ENCODE data around the gene CYTH2.

CYTH2 gene

GRCh38 chr19:48428670-48429069 is 40.5 kb upstream of the CYTH2 start:
- H3K4me3 ChIP-seq (ENCODE audit: low read length): no peak overlapping the region
- no peak overlapping the region for H3K27ac ChIP-seq (ENCODE audit: low read length)
- H3K9me3 ChIP-seq (ENCODE audit: insufficient read depth, low read length): no peaks in the 10 kb centered on the region
- H4K20me1 ChIP-seq (ENCODE audit: insufficient read depth, low read length): no peaks in the 10 kb centered on the region
- H3K27me3 ChIP-seq (ENCODE audit: low read depth, low read length): no peaks in the 10 kb centered on the region
- H3K9ac ChIP-seq (ENCODE audit: low read length): no peak overlapping the region
- H3K4me1 ChIP-seq (ENCODE audit: low read length): peaks cover 11% of the 10 kb centered on the region
- H3K36me3 ChIP-seq (replicated peaks; ENCODE audit: low read depth, low read length): no peaks in the 10 kb centered on the region
- H3K4me2 ChIP-seq (ENCODE audit: low read length): no peak overlapping the region
- no peak overlapping the region for H2AFZ ChIP-seq (ENCODE audit: low read depth, low read length)
- no peak for TF ChIP-seq EZH2phosphoT487 (IDR thresholded peaks at IDR 0.05; ENCODE audit: low read depth)
- TF ChIP-seq CTCF (IDR thresholded peaks at IDR 0.05; ENCODE audit: low read depth, low read length): no peak
- H3K79me2 ChIP-seq (ENCODE audit: low read length): no peaks in the 10 kb centered on the region

DNA sequence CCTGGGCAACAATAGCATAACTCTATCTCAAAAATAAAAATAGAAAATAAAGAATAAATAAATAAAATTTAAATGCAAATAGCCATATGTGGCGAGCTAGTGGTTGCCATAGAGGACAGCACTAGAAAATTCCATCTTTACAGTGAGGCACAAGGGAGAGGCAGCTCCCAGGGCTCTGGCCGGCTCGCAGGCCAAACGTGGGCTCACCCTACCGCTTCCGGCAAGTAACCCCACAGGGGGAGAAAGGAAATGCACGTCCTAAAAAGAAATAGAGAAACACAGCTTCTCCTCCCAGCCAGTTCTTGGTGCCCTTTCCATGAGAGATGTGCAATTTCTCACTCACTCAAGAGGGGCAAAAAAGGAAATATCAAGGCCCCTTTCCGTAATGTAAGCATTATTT is 35.8 kb upstream of the CYTH2 start:
- H3K9me3 ChIP-seq (ENCODE audit: insufficient read depth, low read length): no peaks in the 10 kb centered on the region
- no peaks in the 10 kb centered on the region for H3K36me3 ChIP-seq (replicated peaks; ENCODE audit: low read depth, low read length)
- no peaks in the 10 kb centered on the region for H3K79me2 ChIP-seq (ENCODE audit: low read length)
- no peak for TF ChIP-seq CTCF (IDR thresholded peaks at IDR 0.05; ENCODE audit: low read depth, low read length)
- no peak overlapping the region for H3K9ac ChIP-seq (ENCODE audit: low read length)
- no peak overlapping the region for H3K4me3 ChIP-seq (ENCODE audit: low read length)
- no peaks in the 10 kb centered on the region for H4K20me1 ChIP-seq (ENCODE audit: insufficient read depth, low read length)
- H3K4me2 ChIP-seq (ENCODE audit: low read length): no peak overlapping the region
- H3K27ac ChIP-seq (ENCODE audit: low read length): no peak overlapping the region
- no peaks in the 10 kb centered on the region for H3K27me3 ChIP-seq (ENCODE audit: low read depth, low read length)
- H3K4me1 ChIP-seq (ENCODE audit: low read length): no peaks in the 10 kb centered on the region
- no peak overlapping the region for H2AFZ ChIP-seq (ENCODE audit: low read depth, low read length)

DNA sequence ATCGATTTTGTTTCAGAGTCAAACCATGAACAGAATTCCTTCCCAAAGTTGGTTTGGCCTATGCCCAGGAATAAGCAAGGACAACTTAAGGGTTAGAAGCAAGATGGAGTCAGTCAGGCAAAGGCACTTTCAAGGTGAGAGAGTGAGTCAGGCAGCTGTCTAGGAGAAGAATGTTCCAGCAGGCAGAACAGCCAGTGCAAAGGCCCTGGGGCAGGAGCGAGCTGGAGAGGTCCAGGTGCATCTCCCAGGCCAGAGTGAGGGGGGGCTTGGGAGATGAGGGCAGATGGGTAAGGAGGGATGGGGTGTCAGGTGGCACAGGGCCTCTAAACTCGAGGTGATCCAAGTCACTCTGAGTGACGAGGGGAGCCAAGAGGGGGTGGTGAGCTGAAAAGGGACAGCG is 32.6 kb upstream of the CYTH2 start:
- H3K4me1 ChIP-seq (ENCODE audit: low read length): no peaks in the 10 kb centered on the region
- H3K36me3 ChIP-seq (replicated peaks; ENCODE audit: low read depth, low read length): no peaks in the 10 kb centered on the region
- H4K20me1 ChIP-seq (ENCODE audit: insufficient read depth, low read length): no peaks in the 10 kb centered on the region
- no peaks in the 10 kb centered on the region for H3K79me2 ChIP-seq (ENCODE audit: low read length)
- no peaks in the 10 kb centered on the region for H3K9me3 ChIP-seq (ENCODE audit: insufficient read depth, low read length)
- H3K27me3 ChIP-seq (ENCODE audit: low read depth, low read length): no peaks in the 10 kb centered on the region
- no peak overlapping the region for H2AFZ ChIP-seq (ENCODE audit: low read depth, low read length)
- no peak overlapping the region for H3K27ac ChIP-seq (ENCODE audit: low read length)
- no peak overlapping the region for H3K9ac ChIP-seq (ENCODE audit: low read length)
- TF ChIP-seq CTCF (IDR thresholded peaks at IDR 0.05; ENCODE audit: low read depth, low read length): no peak
- TF ChIP-seq EZH2phosphoT487 (IDR thresholded peaks at IDR 0.05; ENCODE audit: low read depth): no peak
- H3K4me2 ChIP-seq (ENCODE audit: low read length): no peak overlapping the region
- no peak overlapping the region for H3K4me3 ChIP-seq (ENCODE audit: low read length)

- H3K9me3 ChIP-seq (ENCODE audit: insufficient read depth, low read length): no peaks in the 10 kb centered on the region
- TF ChIP-seq CTCF (IDR thresholded peaks at IDR 0.05; ENCODE audit: low read depth, low read length) (no peak), EZH2phosphoT487 (IDR thresholded peaks at IDR 0.05; ENCODE audit: low read depth) (no peak)
- no peaks in the 10 kb centered on the region for H3K27me3 ChIP-seq (ENCODE audit: low read depth, low read length)
- H3K4me1 ChIP-seq (ENCODE audit: low read length): peaks cover 11% of the 10 kb centered on the region
- no peak overlapping the region for H3K4me3 ChIP-seq (ENCODE audit: low read length)
- H3K27ac ChIP-seq (ENCODE audit: low read length): no peak overlapping the region
- no peak overlapping the region for H3K9ac ChIP-seq (ENCODE audit: low read length)
- H3K4me2 ChIP-seq (ENCODE audit: low read length): no peak overlapping the region
- peaks cover 8% of the 10 kb centered on the region for H3K79me2 ChIP-seq (ENCODE audit: low read length)
- H2AFZ ChIP-seq (ENCODE audit: low read depth, low read length): no peak overlapping the region
- no peaks in the 10 kb centered on the region for H3K36me3 ChIP-seq (replicated peaks; ENCODE audit: low read depth, low read length)
- no peaks in the 10 kb centered on the region for H4K20me1 ChIP-seq (ENCODE audit: insufficient read depth, low read length)
Measured at GRCh38 chr19:48441360-48442050, 27.7 kb upstream of the CYTH2 start.
